Left lobe of liver (tissue), 2 donors: ENCODE measurements around the gene SORCS2. TPM values are rescaled to one million over a fixed set of nuclear protein-coding genes. Genes with fewer than 3 reads are reported as not detected.
A peak's percentile ranks its signal among the peaks of the same experiment; 100 is the strongest.

ENCODE experiments used
- ATAC-seq: fragments of 200-7000 bp; cut with Tn5 transposase; one replicate; pipeline ENCODE4 v1.9.1; 2020; ENCODE audit warnings: mild to moderate bottlenecking, moderate library complexity
- DNase-seq: peaks from one replicate; pipeline ENCODE4 v3.0.0-alpha.2; 2020; ENCODE audit warnings: low spot score
- total RNA-seq: library from RNA; stranded (reverse); gene quantifications from one replicate; pipeline ENCODE4 v1.2.1, GENCODE V29; 2021
- donor health status: DM: no; HTN: no; CAD: no; lungs with moderate emphysema.
- donor health status: DM: no; HTN: yes; CAD: no.

Gene SORCS2
- total RNA-seq, 1 donor from 2014 or later = 0.35 TPM

DNA sequence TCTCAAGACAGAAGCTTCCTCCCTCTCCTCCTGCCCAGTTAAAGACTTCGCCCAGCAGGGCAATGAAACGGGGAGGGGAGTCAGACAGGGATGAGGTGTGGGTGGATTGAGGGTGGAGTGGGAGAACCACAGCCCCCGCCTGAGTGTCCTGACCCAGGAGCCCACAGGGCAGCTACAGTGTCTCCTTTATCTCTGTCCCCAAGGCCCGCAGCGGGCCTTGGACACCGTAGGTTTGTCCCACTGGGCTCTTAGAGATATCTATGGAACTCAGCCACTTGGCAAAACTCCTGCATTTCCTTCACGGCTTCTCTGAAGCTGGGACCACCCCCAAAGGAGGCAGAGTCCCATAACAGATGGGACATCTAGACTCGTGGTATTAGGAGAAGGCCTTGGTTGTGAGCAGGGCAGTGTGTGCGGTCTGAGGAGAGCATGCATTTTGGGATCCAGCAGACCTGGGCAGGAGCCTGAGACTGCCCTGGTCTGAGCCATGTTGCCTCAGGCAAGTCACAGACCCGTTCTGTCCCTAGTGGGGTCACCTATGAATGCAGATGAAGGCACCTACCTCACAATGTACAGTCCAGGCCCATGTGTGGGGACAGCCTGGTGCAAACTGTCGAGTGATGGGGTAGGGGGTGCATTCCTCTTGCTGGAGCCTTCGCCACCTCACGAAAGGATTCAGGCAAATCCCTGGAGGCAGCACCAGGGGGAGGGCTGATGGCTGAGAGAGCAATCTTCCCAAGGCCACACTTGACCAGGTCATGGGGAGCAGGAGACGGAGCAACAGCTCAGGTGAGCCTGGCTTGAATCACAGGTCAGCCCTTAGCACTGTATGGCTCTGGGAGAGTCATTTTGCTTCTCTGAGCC lies 468.1 kb downstream of the SORCS2 start:
- DNase-seq = no peak
- ATAC-seq = no peak

- DNase-seq = no peak
- ATAC-seq = no peak
Observed at GRCh38 chr4:7661066-7661748, 468.9 kb downstream of the SORCS2 start.

GRCh38 chr4:7661846-7662506 lies 469.6 kb downstream of the SORCS2 start:
- peak; percentile 84 for DNase-seq
- ATAC-seq = peak; percentile 85

GRCh38 chr4:7662507-7662846 lies 470.1 kb downstream of the SORCS2 start:
- DNase-seq (no peak), ATAC-seq (peak; percentile 59)

DNA sequence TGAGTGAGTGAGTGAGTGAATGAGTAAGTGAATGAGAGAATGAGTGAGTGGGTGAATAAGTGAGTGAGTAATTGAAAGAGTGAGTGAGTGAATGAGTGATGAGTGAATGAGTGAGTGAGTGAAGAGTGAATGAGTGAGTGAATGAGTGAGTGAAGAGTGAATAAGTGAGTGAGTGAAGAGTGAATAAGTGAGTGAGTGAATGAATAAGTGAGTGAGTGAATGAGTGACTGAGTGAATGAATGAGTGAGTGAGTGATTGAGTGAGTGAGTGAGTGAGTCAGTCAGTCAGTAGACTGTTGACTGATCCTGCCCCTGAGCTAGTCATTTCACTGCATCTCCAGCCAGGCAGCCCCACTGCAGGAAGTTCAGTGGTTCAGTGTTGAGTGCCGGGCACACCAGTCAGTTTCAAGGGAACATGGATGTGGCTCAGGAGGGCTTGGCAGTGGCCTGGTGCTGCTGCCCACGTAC lies 470.8 kb downstream of the SORCS2 start:
- ATAC-seq = no peak
- no peak for DNase-seq

DNA sequence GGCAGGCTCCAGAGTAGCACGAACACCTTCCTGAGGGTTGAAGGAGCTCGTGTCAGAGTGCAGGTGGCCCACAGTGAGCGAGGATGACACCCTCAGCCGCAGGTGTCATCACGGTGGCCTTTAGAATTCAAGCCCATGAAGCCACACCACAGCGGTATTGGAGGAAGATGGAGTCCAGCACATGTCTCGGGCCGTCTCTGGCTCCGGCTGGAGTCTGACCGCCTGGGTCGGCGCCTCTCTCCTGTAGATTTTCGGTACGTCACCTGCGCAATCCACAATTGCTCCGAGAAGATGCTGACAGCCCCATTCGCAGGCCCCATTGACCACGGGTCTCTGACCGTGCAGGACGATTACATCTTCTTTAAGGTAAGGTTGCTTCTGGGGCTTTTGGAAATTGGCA lies 471.8 kb downstream of the SORCS2 start:
- DNase-seq = no peak
- no peak for ATAC-seq

- ATAC-seq (no peak), DNase-seq (no peak)
Observed at GRCh38 chr4:7665321-7665720, 473.0 kb downstream of the SORCS2 start.

DNA sequence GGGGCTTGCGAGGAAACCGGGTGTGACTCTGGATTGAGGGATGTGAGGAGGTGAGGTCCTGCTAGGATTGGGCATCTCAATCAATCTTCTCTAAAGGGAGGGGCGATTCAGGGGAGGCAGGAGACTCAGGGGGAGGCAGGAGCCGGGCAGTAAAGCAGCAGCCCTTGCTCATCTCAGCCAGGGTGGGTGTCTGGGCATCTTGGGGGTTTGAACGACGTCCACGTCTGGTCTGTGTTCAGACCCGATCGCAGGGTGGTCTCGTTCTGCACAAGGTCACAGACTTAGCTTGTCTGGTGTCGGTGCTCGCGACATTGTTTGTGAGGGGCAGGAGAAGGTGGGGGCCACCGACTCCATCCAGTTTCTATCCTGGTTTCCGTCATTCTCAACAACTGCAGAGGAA lies 473.7 kb downstream of the SORCS2 start:
- DNase-seq = no peak
- no peak for ATAC-seq

GRCh38 chr4:7666744-7667143 lies 474.4 kb downstream of the SORCS2 start:
- no peak for DNase-seq
- ATAC-seq = no peak

GRCh38 chr4:7668271-7668670 lies 475.9 kb downstream of the SORCS2 start:
- DNase-seq (no peak), ATAC-seq (no peak)

DNA sequence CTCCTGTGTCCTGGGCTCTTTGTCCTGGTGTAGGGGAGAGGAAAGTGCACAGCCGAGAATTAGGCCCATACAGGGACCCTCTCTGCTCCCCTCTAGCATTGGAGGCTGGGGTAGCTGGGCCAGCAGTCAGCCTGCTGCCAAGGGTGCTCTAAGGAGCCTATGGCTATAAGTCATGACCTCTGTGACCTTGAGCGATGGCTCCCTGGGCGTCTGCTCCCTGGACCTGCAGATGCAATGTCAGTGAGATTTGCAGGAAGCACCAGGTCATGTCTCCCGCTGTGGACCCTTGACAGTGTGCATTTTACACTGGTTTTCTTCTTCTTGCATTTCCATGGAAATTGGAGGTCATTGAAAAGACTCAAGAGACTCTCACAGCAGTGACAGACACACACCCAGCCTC lies 476.5 kb downstream of the SORCS2 start:
- DNase-seq (no peak), ATAC-seq (no peak)

- DNase-seq (no peak), ATAC-seq (no peak)
Observed at GRCh38 chr4:7672601-7673000, 480.3 kb downstream of the SORCS2 start.

- DNase-seq (no peak), ATAC-seq (no peak)
Observed at GRCh38 chr4:7673121-7673520, 480.8 kb downstream of the SORCS2 start.

GRCh38 chr4:7674706-7675105 lies 482.4 kb downstream of the SORCS2 start:
- DNase-seq (no peak), ATAC-seq (no peak)

DNA sequence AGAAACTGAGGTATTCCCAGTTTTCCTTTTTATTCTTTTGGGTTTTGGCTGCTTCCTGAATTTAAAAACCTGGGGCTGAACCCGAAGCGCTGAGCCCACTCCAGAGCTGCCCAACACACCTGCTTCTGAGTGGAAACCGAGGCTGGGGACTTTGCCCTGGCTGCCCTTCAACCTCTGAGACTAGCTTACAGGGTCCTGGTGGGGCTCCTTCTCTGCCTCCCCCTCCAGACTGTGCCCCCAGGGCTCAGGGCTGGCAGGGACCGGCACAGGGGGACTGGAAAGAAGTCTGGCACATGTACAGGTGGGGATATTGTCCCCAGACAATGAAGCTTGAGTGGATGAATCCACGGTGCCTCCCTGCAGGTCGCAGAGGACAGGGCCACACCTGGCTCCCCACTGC lies 482.8 kb downstream of the SORCS2 start:
- DNase-seq (no peak), ATAC-seq (no peak)

GRCh38 chr4:7675612-7676320 lies 483.4 kb downstream of the SORCS2 start:
- DNase-seq = no peak
- no peak for ATAC-seq

GRCh38 chr4:7676398-7676922 lies 484.1 kb downstream of the SORCS2 start:
- no peak for DNase-seq
- ATAC-seq = no peak

DNA sequence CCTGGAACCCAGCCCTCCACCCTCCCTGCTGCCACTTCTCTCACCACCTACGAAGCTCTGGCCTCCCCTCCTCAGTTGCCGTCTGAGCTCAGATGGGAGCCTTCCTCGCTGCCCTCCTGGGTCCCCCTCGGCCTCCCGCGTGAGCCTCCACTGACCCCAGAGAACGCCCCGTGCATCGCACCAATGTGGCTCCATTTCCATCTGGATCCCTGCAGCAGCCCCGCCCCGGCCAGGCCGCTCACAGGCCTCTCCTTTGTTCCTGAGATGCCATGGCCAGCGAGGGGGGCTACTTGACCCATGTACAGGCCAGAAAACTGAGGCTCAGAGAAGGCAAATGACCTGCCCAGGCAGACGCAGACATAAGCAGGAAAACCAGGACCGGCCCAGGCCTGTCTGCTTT lies 484.7 kb downstream of the SORCS2 start:
- DNase-seq (no peak), ATAC-seq (no peak)

DNA sequence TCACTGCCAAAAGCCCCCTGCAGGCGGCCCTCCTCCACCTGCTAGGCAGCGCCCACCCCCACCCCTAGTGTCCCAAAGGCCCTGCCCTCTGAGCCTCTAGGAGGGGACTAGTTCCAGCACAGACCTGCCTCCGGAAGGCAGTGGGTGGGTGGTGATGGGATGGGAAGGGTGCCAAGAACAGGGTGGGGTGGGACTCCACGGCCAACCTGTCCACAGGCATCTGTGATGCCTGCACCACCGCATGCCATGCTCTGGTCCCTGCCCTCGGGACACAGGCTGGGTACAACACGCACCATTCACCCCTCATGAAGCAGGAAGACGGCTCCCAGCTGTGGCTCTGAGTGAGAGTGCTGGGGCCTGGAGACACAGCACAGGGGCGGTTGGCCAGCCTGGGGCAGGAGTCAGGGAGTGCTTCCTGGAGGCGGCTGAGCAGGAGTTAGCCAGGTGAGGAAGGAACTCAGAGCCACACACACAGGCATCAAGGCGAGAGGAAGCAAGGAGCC lies 485.5 kb downstream of the SORCS2 start:
- DNase-seq = no peak
- no peak for ATAC-seq

DNA sequence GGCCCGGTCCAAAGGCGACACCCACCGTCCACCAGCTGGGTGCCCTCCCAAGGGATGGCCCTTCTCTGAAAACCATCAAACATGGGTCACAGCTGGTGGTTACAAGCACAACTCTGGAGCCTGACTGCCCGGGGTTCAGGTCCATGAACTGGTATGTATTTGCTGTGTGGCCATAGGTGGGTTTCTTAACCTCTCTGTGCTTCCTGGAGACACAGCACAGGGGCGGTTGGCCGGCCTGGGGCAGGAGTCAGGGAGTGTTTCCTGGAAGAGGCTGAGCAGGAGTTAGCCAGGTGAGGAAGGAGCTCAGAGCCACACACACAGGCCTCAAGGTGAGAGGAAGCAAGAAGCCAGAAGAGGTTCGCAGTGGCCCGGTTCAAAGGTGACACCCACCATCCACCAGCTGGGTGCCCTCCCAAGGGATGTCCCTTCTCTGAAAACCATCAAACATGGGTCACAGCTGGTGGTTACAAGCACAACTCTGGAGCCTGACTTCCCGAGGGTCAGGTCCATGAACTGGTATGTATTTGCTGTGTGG lies 486.0 kb downstream of the SORCS2 start:
- DNase-seq = no peak
- no peak for ATAC-seq
